Left lobe of liver (tissue), 2 donors: Measurements from ENCODE around the gene GTPBP10. TPM values are rescaled to one million over a fixed set of nuclear protein-coding genes. Genes with fewer than 3 reads are reported as not detected.
A peak's percentile ranks its signal among the peaks of the same experiment; 100 is the strongest.
"Not testable (repeated sequence)": the region's sequence is repeated elsewhere in the genome, so short reads cannot be mapped to it uniquely, and the experiment has no call there.

Experiments used
- ATAC-seq: fragments of 200-7000 bp; cut with Tn5 transposase; one replicate; pipeline ENCODE4 v1.9.1; 2020; ENCODE audit warnings: mild to moderate bottlenecking, moderate library complexity
- DNase-seq: peaks from one replicate; pipeline ENCODE4 v3.0.0-alpha.2; 2020; ENCODE audit warnings: low spot score
- total RNA-seq: library from RNA; stranded (reverse); gene quantifications from one replicate; pipeline ENCODE4 v1.2.1, GENCODE V29; 2021
- donor health status: DM: no; HTN: no; CAD: no; lungs with moderate emphysema.
- donor health status: DM: no; HTN: yes; CAD: no.

The GTPBP10 gene
- total RNA-seq, result 16.7 TPM

GRCh38 chr7:90346336-90347125 is at the start of gene GTPBP10:
TSS of gene GTPBP10 (plus strand) at chr7:90346716. CDS start at chr7:90346742, 26 bp downstream.
- peak; percentile 94 for ATAC-seq
- peak; percentile 97 for DNase-seq

- ATAC-seq, result peak; percentile 99
- DNase-seq, result no peak
These were observed 48.1 kb upstream of the GTPBP10 start for GRCh38 chr7:90298145-90299038.

- no peak for ATAC-seq
These were observed 43.3 kb upstream of the GTPBP10 start for GRCh38 chr7:90303241-90303640.

GRCh38 chr7:90309872-90310271 is 36.6 kb upstream of the GTPBP10 start:
- ATAC-seq (peak; percentile 60), DNase-seq (no peak)

More at GRCh38 chr7:90303241-90303640, 43.3 kb upstream of the GTPBP10 start:
- no peak for DNase-seq

- DNase-seq, result no peak
- ATAC-seq, result peak; percentile 90
These were observed 35.3 kb upstream of the GTPBP10 start for GRCh38 chr7:90311175-90311574.

GRCh38 chr7:90312745-90313144 is 33.8 kb upstream of the GTPBP10 start:
- DNase-seq (no peak), ATAC-seq (peak; percentile 60)

- DNase-seq, result no peak
- no peak for ATAC-seq
These were observed 32.6 kb upstream of the GTPBP10 start for GRCh38 chr7:90313907-90314306.

GRCh38 chr7:90320014-90320413 is 26.5 kb upstream of the GTPBP10 start:
- ATAC-seq (no peak), DNase-seq (no peak)

GRCh38 chr7:90320418-90320800 is 26.1 kb upstream of the GTPBP10 start:
- ATAC-seq (no peak), DNase-seq (no peak)

- ATAC-seq, result peak; percentile 72
- no peak for DNase-seq
These were observed 25.6 kb upstream of the GTPBP10 start, which contains the start of gene FAM237B for GRCh38 chr7:90320801-90321494. TSS of gene FAM237B (minus strand) at chr7:90321304. CDS start at chr7:90319748, 1,556 bp downstream.

GRCh38 chr7:90322837-90323236 is 23.7 kb upstream of the GTPBP10 start:
- DNase-seq, result no peak
- no peak for ATAC-seq

GRCh38 chr7:90326500-90326899 is 20.0 kb upstream of the GTPBP10 start:
- no peak for ATAC-seq

GRCh38 chr7:90334193-90334843 is 12.2 kb upstream of the GTPBP10 start:
- DNase-seq, result no peak
- ATAC-seq, result no peak

More at GRCh38 chr7:90326500-90326899, 20.0 kb upstream of the GTPBP10 start:
- no peak for DNase-seq

GRCh38 chr7:90334926-90335325 is 11.6 kb upstream of the GTPBP10 start:
- DNase-seq, ATAC-seq: not testable (repeated sequence)

- DNase-seq (no peak), ATAC-seq (no peak)
These were observed 9.4 kb upstream of the GTPBP10 start for GRCh38 chr7:90337106-90337505.

- ATAC-seq, result no peak
- DNase-seq, result no peak
These were observed 1.5 kb upstream of the GTPBP10 start for GRCh38 chr7:90345016-90345415.

GRCh38 chr7:90345595-90346335 is 751 bp upstream of the GTPBP10 start:
- DNase-seq, result no peak
- peak; percentile 43 for ATAC-seq

GRCh38 chr7:90347759-90348158 is 1.2 kb downstream of the GTPBP10 start:
- DNase-seq, result no peak
- ATAC-seq, result no peak

GRCh38 chr7:90349305-90349704 is 2.8 kb downstream of the GTPBP10 start:
- DNase-seq (no peak), ATAC-seq (no peak)

- ATAC-seq, DNase-seq: not testable (repeated sequence)
These were observed 3.5 kb downstream of the GTPBP10 start for GRCh38 chr7:90350032-90350431.
